Activated naive CD4-positive, alpha-beta T cell treated with anti-CD3 and anti-CD28 coated beads, Interleukin-2, amount 10 ng/mL, durations not matched to agents 7 days and 5 days (primary cell): ENCODE data around the gene LRRN2.

ENCODE experiments used
- CTCF ChIA-PET: fragments of 350-600 bp; sonication (Branson Sonifier 250); formaldehyde crosslinking; loops from one replicate; lab custom pipeline; 2021; ENCODE audit warnings: antibody characterized with exemption; lab: Charles Lee
- DNase-seq: peaks from one replicate; pipeline ENCODE4 v3.0.0-alpha.2; 2020
- H3K27ac Mint-ChIP-seq: one replicate; pipeline ENCODE4 v1.8.0; 2021; ENCODE audit warnings: mild to moderate bottlenecking, moderate library complexity, mixed read lengths
- H3K27me3 Mint-ChIP-seq: one replicate; pipeline ENCODE4 v1.8.0; 2021; ENCODE audit warnings: mild to moderate bottlenecking, mixed read lengths
- H3K36me3 Mint-ChIP-seq: one replicate; pipeline ENCODE4 v1.8.0; 2021; ENCODE audit warnings: mixed read lengths
- H3K4me1 Mint-ChIP-seq: one replicate; pipeline ENCODE4 v1.8.0; 2021; ENCODE audit warnings: mixed read lengths
- H3K4me3 Mint-ChIP-seq: one replicate; pipeline ENCODE4 v1.8.0; 2021; ENCODE audit warnings: mild to moderate bottlenecking, moderate library complexity, mixed read lengths
- H3K9me3 Mint-ChIP-seq: one replicate; pipeline ENCODE4 v1.8.0; 2021; ENCODE audit warnings: mixed read lengths

The LRRN2 gene

DNA sequence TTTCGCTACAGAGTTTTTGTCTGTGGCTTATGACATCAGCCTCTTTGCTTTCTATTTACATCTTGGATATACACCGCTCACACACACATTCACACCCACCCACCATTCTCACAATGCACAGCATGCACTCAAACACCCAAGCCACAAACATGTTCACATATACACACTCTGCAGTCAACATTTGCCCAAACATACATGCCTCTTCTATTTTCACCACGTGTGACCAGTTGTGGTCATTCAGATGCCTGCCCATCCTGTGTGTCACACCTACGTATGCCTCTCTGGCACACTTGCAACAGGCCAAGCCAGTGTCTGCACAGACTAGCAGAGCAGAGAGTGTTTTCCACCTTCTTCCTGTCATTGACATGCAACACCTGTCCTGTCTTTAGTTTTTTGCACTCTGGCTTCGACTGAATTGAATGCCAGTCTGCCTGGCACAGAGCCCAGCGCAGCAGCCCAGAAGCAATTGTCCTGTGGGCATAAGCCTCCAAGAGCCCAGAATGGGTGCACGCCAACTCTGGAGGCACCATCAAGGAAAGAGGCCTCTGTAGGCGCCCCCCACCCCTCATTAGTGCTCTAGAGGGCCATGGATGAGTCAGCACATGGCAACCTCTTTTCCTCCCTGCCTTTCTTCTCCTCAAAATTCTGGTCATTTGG is 37.7 kb upstream of the LRRN2 start:
- H3K4me1 Mint-ChIP-seq = no peaks in the 10 kb centered on the region
- no peak overlapping the region for H3K4me3 Mint-ChIP-seq
- no peak overlapping the region for H3K27ac Mint-ChIP-seq

GRCh38 chr1:204721373-204722055 is 36.0 kb upstream of the LRRN2 start:
- Mint-ChIP-seq H3K9me3 (no peaks in the 10 kb centered on the region), H3K4me3 (no peak overlapping the region)

More for the DNA sequence above, 37.7 kb upstream of the LRRN2 start:
- Mint-ChIP-seq H3K27me3 (peaks cover 19% of the 10 kb centered on the region), H3K36me3 (no peaks in the 10 kb centered on the region), H3K9me3 (no peaks in the 10 kb centered on the region)
- DNase-seq = no peak
- CTCF ChIA-PET = no interaction called here

DNA sequence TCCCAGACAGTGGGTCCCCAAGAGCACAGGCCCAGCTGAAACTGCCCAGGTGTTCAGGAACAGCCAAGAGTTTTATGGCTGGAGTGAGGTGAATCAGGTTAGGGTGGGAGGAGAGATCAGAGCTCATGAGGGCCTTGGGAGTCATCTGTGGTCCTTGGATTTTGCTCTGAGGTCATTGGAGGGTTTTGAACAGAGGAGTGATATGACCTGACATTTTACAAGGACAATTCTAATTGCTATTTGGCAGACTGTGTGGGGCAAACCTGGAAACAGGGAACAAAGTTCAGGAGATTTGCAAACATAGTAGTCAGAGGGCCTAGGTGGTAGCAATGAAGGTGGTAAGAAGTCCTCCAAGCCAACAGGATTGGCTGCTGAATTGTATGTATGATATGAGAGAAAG is 31.1 kb upstream of the LRRN2 start:
- no peak for DNase-seq
- H3K4me3 Mint-ChIP-seq = no peak overlapping the region
- no peaks in the 10 kb centered on the region for H3K36me3 Mint-ChIP-seq
- H3K27ac Mint-ChIP-seq = no peak overlapping the region
- peaks cover 5% of the 10 kb centered on the region for H3K4me1 Mint-ChIP-seq
- CTCF ChIA-PET = interaction anchor here (1.4 kb wide), 1 partner anchor 90 kb away, joined by 3 read pairs; no protein-coding TSS in a partner anchor
- peaks cover 48% of the 10 kb centered on the region for H3K27me3 Mint-ChIP-seq
- no peaks in the 10 kb centered on the region for H3K9me3 Mint-ChIP-seq

More at GRCh38 chr1:204721373-204722055, 36.0 kb upstream of the LRRN2 start:
- no peak for DNase-seq
- Mint-ChIP-seq H3K4me1 (no peaks in the 10 kb centered on the region), H3K27ac (no peak overlapping the region), H3K27me3 (peaks cover 20% of the 10 kb centered on the region), H3K36me3 (no peaks in the 10 kb centered on the region)
- CTCF ChIA-PET = no interaction called here

GRCh38 chr1:204714861-204715511 is 29.4 kb upstream of the LRRN2 start:
- Mint-ChIP-seq H3K9me3 (no peaks in the 10 kb centered on the region), H3K4me3 (no peak overlapping the region), H3K36me3 (no peaks in the 10 kb centered on the region), H3K27ac (no peak overlapping the region), H3K4me1 (peaks cover 5% of the 10 kb centered on the region), H3K27me3 (peaks cover 60% of the 10 kb centered on the region)
- DNase-seq = no peak
- CTCF ChIA-PET = no interaction called here

DNA sequence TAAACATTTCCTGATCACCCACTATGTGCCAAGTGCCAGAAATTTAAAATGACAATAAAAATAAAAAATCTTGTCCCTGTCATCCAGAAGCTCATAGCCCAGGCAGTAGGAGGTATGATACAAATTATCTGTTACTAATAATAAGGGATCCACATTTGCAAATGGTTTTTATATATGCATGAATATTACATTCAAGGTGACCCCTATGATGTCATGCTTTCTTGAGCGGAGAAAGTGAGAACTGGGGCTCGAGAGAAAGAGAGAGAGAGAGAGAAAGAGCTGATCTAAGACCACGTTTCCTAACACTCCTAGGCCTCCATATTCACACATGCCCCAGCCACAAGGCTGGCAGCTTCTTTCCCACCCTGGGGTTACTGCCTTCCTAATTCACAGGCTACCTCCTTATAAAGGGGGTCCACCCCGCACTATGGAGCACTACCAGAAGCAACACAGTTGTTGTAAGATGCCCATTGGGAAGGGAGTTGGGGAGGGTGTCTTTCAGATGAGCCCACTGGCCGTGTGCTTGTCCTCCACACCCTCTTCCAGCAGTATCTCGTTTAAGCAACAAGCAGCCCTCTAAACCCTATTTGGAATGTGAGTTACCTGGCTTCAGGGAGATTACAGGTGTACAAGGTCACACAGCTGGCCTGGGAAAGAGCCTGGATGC is 28.8 kb upstream of the LRRN2 start:
- H3K27me3 Mint-ChIP-seq = peaks cover 60% of the 10 kb centered on the region
- CTCF ChIA-PET = no interaction called here
- no peaks in the 10 kb centered on the region for H3K36me3 Mint-ChIP-seq
- H3K9me3 Mint-ChIP-seq = no peaks in the 10 kb centered on the region
- no peak overlapping the region for H3K27ac Mint-ChIP-seq
- no peak for DNase-seq
- peaks cover 5% of the 10 kb centered on the region for H3K4me1 Mint-ChIP-seq
- no peak overlapping the region for H3K4me3 Mint-ChIP-seq

GRCh38 chr1:204713541-204713940 is 28.0 kb upstream of the LRRN2 start:
- peaks cover 60% of the 10 kb centered on the region for H3K27me3 Mint-ChIP-seq
- no peak overlapping the region for H3K4me3 Mint-ChIP-seq
- DNase-seq = no peak
- CTCF ChIA-PET = no interaction called here
- peaks cover 5% of the 10 kb centered on the region for H3K4me1 Mint-ChIP-seq
- no peak overlapping the region for H3K27ac Mint-ChIP-seq
- H3K36me3 Mint-ChIP-seq = no peaks in the 10 kb centered on the region
- no peaks in the 10 kb centered on the region for H3K9me3 Mint-ChIP-seq

GRCh38 chr1:204712708-204713430 is 27.3 kb upstream of the LRRN2 start:
- no peaks in the 10 kb centered on the region for H3K9me3 Mint-ChIP-seq
- DNase-seq = no peak
- peaks cover 6% of the 10 kb centered on the region for H3K4me1 Mint-ChIP-seq
- H3K4me3 Mint-ChIP-seq = no peak overlapping the region
- H3K36me3 Mint-ChIP-seq = no peaks in the 10 kb centered on the region
- peaks cover 60% of the 10 kb centered on the region for H3K27me3 Mint-ChIP-seq
- H3K27ac Mint-ChIP-seq = no peak overlapping the region
- CTCF ChIA-PET = no interaction called here

- Mint-ChIP-seq H3K4me1 (peaks cover 12% of the 10 kb centered on the region), H3K4me3 (no peak overlapping the region), H3K9me3 (no peaks in the 10 kb centered on the region), H3K27me3 (peaks cover 62% of the 10 kb centered on the region), H3K36me3 (no peaks in the 10 kb centered on the region), H3K27ac (no peak overlapping the region)
- no peak for DNase-seq
- CTCF ChIA-PET = no interaction called here
Measured at GRCh38 chr1:204711947-204712701, 26.6 kb upstream of the LRRN2 start.

GRCh38 chr1:204711103-204711946 is 25.8 kb upstream of the LRRN2 start:
- Mint-ChIP-seq H3K27ac (no peak overlapping the region), H3K9me3 (no peaks in the 10 kb centered on the region), H3K36me3 (no peaks in the 10 kb centered on the region), H3K27me3 (peaks cover 60% of the 10 kb centered on the region), H3K4me3 (no peak overlapping the region), H3K4me1 (peaks cover 20% of the 10 kb centered on the region)
- CTCF ChIA-PET = no interaction called here
- DNase-seq = no peak

- DNase-seq = no peak
- Mint-ChIP-seq H3K27me3 (peaks cover 55% of the 10 kb centered on the region), H3K4me1 (peaks cover 26% of the 10 kb centered on the region), H3K9me3 (no peaks in the 10 kb centered on the region), H3K27ac (no peak overlapping the region), H3K4me3 (no peak overlapping the region), H3K36me3 (no peaks in the 10 kb centered on the region)
- CTCF ChIA-PET = interaction anchor here (1.1 kb wide), 1 partner anchor 97 kb away, joined by 3 read pairs; no protein-coding TSS in a partner anchor
Measured at GRCh38 chr1:204709960-204710912, 24.7 kb upstream of the LRRN2 start.

- Mint-ChIP-seq H3K27ac (no peak overlapping the region), H3K4me1 (peaks cover 26% of the 10 kb centered on the region), H3K36me3 (no peaks in the 10 kb centered on the region), H3K4me3 (no peak overlapping the region), H3K9me3 (no peaks in the 10 kb centered on the region), H3K27me3 (peaks cover 52% of the 10 kb centered on the region)
- DNase-seq = no peak
- CTCF ChIA-PET = no interaction called here
Measured at GRCh38 chr1:204709021-204709420, 23.5 kb upstream of the LRRN2 start.
